GM21390 (cell line): ENCODE results near the gene BRF1.

ENCODE experiments used
- ATAC-seq: cut with Tn5 transposase; IDR thresholded peaks from one replicate; pipeline ENCODE4 v1.9.1; 2021; ENCODE audit not compliant: unreplicated experiment

Gene BRF1

GRCh38 chr14:105244334-105244733 lies 56.5 kb downstream of the BRF1 start:
- no peak for ATAC-seq

GRCh38 chr14:105241641-105242040 lies 59.2 kb downstream of the BRF1 start:
- no peak for ATAC-seq

GRCh38 chr14:105240811-105241576 lies 59.8 kb downstream of the BRF1 start:
- no peak for ATAC-seq

- ATAC-seq: no peak
Observed at GRCh38 chr14:105229099-105229655, 71.6 kb downstream of the BRF1 start.

- ATAC-seq: no peak
Observed at GRCh38 chr14:105228562-105228961, 72.2 kb downstream of the BRF1 start.

- no peak for ATAC-seq
Observed at GRCh38 chr14:105227346-105227745, 73.5 kb downstream of the BRF1 start.

- no peak for ATAC-seq
Observed at GRCh38 chr14:105226198-105226597, 74.6 kb downstream of the BRF1 start.

GRCh38 chr14:105224845-105225570 lies 75.8 kb downstream of the BRF1 start:
- no peak for ATAC-seq

- ATAC-seq: no peak
Observed at GRCh38 chr14:105223770-105224544, 76.8 kb downstream of the BRF1 start.

- ATAC-seq: no peak
Observed at GRCh38 chr14:105223260-105223659, 77.5 kb downstream of the BRF1 start.

GRCh38 chr14:105221598-105222178 lies 79.1 kb downstream of the BRF1 start:
- no peak for ATAC-seq

GRCh38 chr14:105220699-105221597 lies 79.9 kb downstream of the BRF1 start:
- ATAC-seq: no peak

GRCh38 chr14:105219753-105220152 lies 81.0 kb downstream of the BRF1 start:
- no peak for ATAC-seq

- no peak for ATAC-seq
Observed at GRCh38 chr14:105219043-105219612, 81.7 kb downstream of the BRF1 start.

GRCh38 chr14:105218611-105219010 lies 82.2 kb downstream of the BRF1 start:
- no peak for ATAC-seq

- ATAC-seq: no peak
Observed at GRCh38 chr14:105217774-105218173, 83.0 kb downstream of the BRF1 start.

GRCh38 chr14:105216490-105217247 lies 84.1 kb downstream of the BRF1 start:
- ATAC-seq: no peak

- no peak for ATAC-seq
Observed at GRCh38 chr14:105215602-105216001, 85.2 kb downstream of the BRF1 start.
